K562 (cell line): ENCODE results near the gene SUMF1. TPM values are rescaled to one million over a fixed set of nuclear protein-coding genes. Genes with fewer than 3 reads are reported as not detected.

Source experiments
- ATAC-seq: fragments of 200-7000 bp; cut with Tn5 transposase; 3 replicates; pipeline ENCODE4 v1.9.1; 2020; ENCODE audit warnings: moderate library complexity
- BruUV-seq: library from RNA; stranded (reverse); fragments of 400-500 nt; replicated peaks from 2 replicates; lab custom pipeline; 2021; lab: Mats Ljungman, UMichigan
- CTCF ChIA-PET: fragments of 300-600 bp; formaldehyde crosslinking; extraction: SDS; loops from one replicate; lab custom pipeline; 2021; ENCODE audit warnings: low intra/inter-chr PET ratio; lab: Yijun Ruan, JAX
- POLR2A ChIA-PET: fragments of 300-600, 350-650 bp; sonication (Branson Sonifier 250); formaldehyde crosslinking; extraction: SDS; loops from one replicate; lab custom pipeline; 2021; ENCODE audit warnings: antibody characterized with exemption, inconsistent platforms; lab: Yijun Ruan, JAX
- DNase-seq, 4 experiments: peaks; one replicate each; pipeline versions ENCODE4 v3.0.0 to v3.0.0-alpha.2; 2011 to 2018; ENCODE audit warnings: low spot score in 3 of 4, mixed read lengths in 3 of 4; ENCODE audit errors: extremely low read depth in 1 of 4
- FAIRE-seq: peaks from 2 replicates; lab custom pipeline; 2011; peaks lifted over from hg19 to GRCh38; lab: Jason Lieb, UNC
- H2AFZ ChIP-seq: 2 replicates; pipeline ENCODE4 v1.6.0; 2011; ENCODE audit warnings: low read depth, low read length, control low read depth, inconsistent platforms
- H3K27ac ChIP-seq: fragments of 200-600 bp; 3 replicates; pipeline ENCODE4 v1.8.0; 2011; ENCODE audit warnings: low read depth, mild to moderate bottlenecking, control low read depth, inconsistent platforms, low read length, moderate library complexity, mixed read lengths; ENCODE audit errors: extremely low read depth
- H3K27me3 ChIP-seq, 2 experiments: fragments of 300-600 bp in 1 of 2; 2 replicates in 1 of 2; 3 replicates in 1 of 2; pipeline versions ENCODE4 v1.6.0 to v1.8.0; 2011; ENCODE audit warnings: inconsistent platforms in 2 of 2, low read length in 2 of 2, mild to moderate bottlenecking in 1 of 2, mixed read lengths in 1 of 2, moderate library complexity in 1 of 2; ENCODE audit not compliant: control insufficient read depth in 2 of 2, insufficient read depth in 2 of 2
- H3K36me3 ChIP-seq: fragments of 300-600 bp; 3 replicates; pipeline ENCODE4 v1.8.0; 2011; ENCODE audit warnings: mild to moderate bottlenecking, low read length, inconsistent platforms; ENCODE audit not compliant: control insufficient read depth, insufficient read depth
- H3K4me1 ChIP-seq, 2 experiments: fragments of 200-600 bp in 1 of 2; replicated peaks in 1 of 2; 2 replicates in 1 of 2; 3 replicates in 1 of 2; pipeline versions ENCODE4 v1.5.1 to v1.8.0; 2011; ENCODE audit warnings: inconsistent platforms in 2 of 2, low read length in 2 of 2, mild to moderate bottlenecking in 1 of 2, mixed read lengths in 1 of 2, moderate library complexity in 1 of 2; ENCODE audit not compliant: control insufficient read depth in 2 of 2, insufficient read depth in 2 of 2
- H3K4me2 ChIP-seq: 2 replicates; pipeline ENCODE4 v1.6.1; 2011; ENCODE audit warnings: low read length, control low read depth, inconsistent platforms, mixed read lengths; ENCODE audit not compliant: insufficient read depth
- H3K4me3 ChIP-seq: fragments of 200-600 bp; sonication (generic), shearing (Covaris generic); 2 replicates; pipeline ENCODE4 v1.5.1; 2016; ENCODE audit warnings: control low read depth, inconsistent platforms
- H3K79me2 ChIP-seq: fragments of 200-600 bp; 3 replicates; pipeline ENCODE4 v1.8.0; 2011; ENCODE audit warnings: low read length, inconsistent platforms; ENCODE audit not compliant: control insufficient read depth, insufficient read depth
- H3K9ac ChIP-seq, 2 experiments: 2 replicates each; pipeline versions ENCODE4 v1.6.0 to v1.6.1; 2011; ENCODE audit warnings: low read depth in 2 of 2, low read length in 2 of 2, control low read depth in 1 of 2, inconsistent platforms in 1 of 2, mild to moderate bottlenecking in 1 of 2, mixed read lengths in 1 of 2; ENCODE audit not compliant: insufficient read depth in 1 of 2
- H3K9me1 ChIP-seq: one replicate; pipeline ENCODE4 v1.6.0; 2011; ENCODE audit warnings: inconsistent platforms, mild to moderate bottlenecking, low read length, moderate library complexity; ENCODE audit not compliant: control insufficient read depth, insufficient read depth
- H3K9me3 ChIP-seq: replicated peaks from 2 replicates; pipeline ENCODE4 v1.5.1; 2011; ENCODE audit warnings: low read depth, low read length, inconsistent platforms; ENCODE audit not compliant: control insufficient read depth, insufficient read depth
- H4K20me1 ChIP-seq: replicated peaks from 2 replicates; pipeline ENCODE4 v1.6.1; 2011; ENCODE audit warnings: low read length, inconsistent platforms, mixed read lengths; ENCODE audit not compliant: control insufficient read depth, insufficient read depth
- ATF1 ChIP-seq, 2 experiments: fragments of 450-650 bp in 1 of 2; IDR thresholded peaks; 2 replicates each; pipeline ENCODE4 v1.6.1; 2016; ENCODE audit warnings: missing compliant biosample characterization in 1 of 2, missing genetic modification characterization in 1 of 2
- HNRNPH1 ChIP-seq: fragments of 200-400 bp; formaldehyde crosslinking; optimal IDR thresholded peaks from 2 replicates; pipeline ENCODE3; 2017; ENCODE audit warnings: low read depth, mild to moderate bottlenecking, low read length, moderate library complexity
- MTA3 ChIP-seq: fragments of 450-650 bp; formaldehyde crosslinking; IDR thresholded peaks from 2 replicates; pipeline ENCODE4 v1.6.1; 2017; ENCODE audit warnings: mild to moderate bottlenecking, borderline replicate concordance
- RBM25 ChIP-seq: fragments of 200-400 bp; formaldehyde crosslinking; IDR thresholded peaks from 2 replicates; pipeline ENCODE4 v1.6.1; 2018; ENCODE audit warnings: low read length, low read depth, moderate library complexity; ENCODE audit not compliant: severe bottlenecking
- RUNX1 ChIP-seq: sonication (generic); IDR thresholded peaks from 2 replicates; pipeline ENCODE4 v1.6.1; 2016; ENCODE audit warnings: antibody characterized with exemption, low read depth
- ZNF584 ChIP-seq: fragments of 200-800 bp; sonication (Bioruptor generic); IDR thresholded peaks from 2 replicates; pipeline ENCODE4 v1.6.1; 2016; ENCODE audit warnings: low read depth, mild to moderate bottlenecking, missing genetic modification characterization, missing compliant biosample characterization
- ZNF75A ChIP-seq: fragments of 450-650 bp; formaldehyde crosslinking; IDR thresholded peaks from 2 replicates; pipeline ENCODE4 v1.4.0; 2020; ENCODE audit warnings: mild to moderate bottlenecking
- in situ Hi-C: fragments of 300-500 bp; cut with MboI; formaldehyde crosslinking; loops from 4 replicates; pipeline ENCODE4 v1.15.0; 2018; ENCODE audit warnings: inconsistent platforms, mixed read lengths
- intact Hi-C: fragments of 100-400 bp; cut with micrococcal nuclease; formaldehyde crosslinking; loops from 2 replicates; pipeline ENCODE4 v1.14.2; 2022
- polyA plus RNA-seq, 8 experiments: library from polyadenylated mRNA; depleted of rRNA in 4 of 8; stranded (reverse) in 5 of 8; unstranded in 3 of 8; fragments of >200 nt; fragmentation: Nextera tagmentation in 2 of 8; fragmentation: Illumina TruSeq in 1 of 8; extraction: Ambion mirVana in 2 of 8; extraction: Trizol in 1 of 8; gene quantifications; 2 replicates each; pipeline versions ENCODE4 v1.2.1 to v1.2.3, GENCODE V29; 2011 to 2014; ENCODE audit warnings: inconsistent platforms in 1 of 8, missing spikeins in 1 of 8
- total RNA-seq, 7 experiments: library from RNA; depleted of rRNA in 6 of 7; stranded (reverse); fragments of >200 nt in 6 of 7; fragmentation: Illumina TruSeq in 2 of 7; extraction: Trizol in 2 of 7; gene quantifications; 2 replicates each; pipeline versions ENCODE4 v1.2.1 to v1.2.3, GENCODE V29; 2011 to 2021; ENCODE audit warnings: low replicate concordance in 1 of 7
- TF ChIP-seq, protein P1 (sequence below): fragments of 250-450 bp; sonication (Bioruptor Pico); IDR thresholded peaks from 2 replicates; pipeline ENCODE4 v1.8.0; 2022; ENCODE audit warnings: moderate library complexity, mild to moderate bottlenecking, inconsistent platforms
- TF ChIP-seq, protein P2 (sequence below): fragments of 450-650 bp; IDR thresholded peaks from one replicate; pipeline ENCODE4 v1.6.1; 2018; ENCODE audit warnings: mild to moderate bottlenecking, moderate library complexity; ENCODE audit not compliant: partially characterized antibody
- TF ChIP-seq, protein P3 (sequence below): fragments of 450-650 bp; IDR thresholded peaks from 2 replicates; pipeline ENCODE4 v1.6.1; 2016; ENCODE audit warnings: low read depth, mild to moderate bottlenecking, moderate library complexity
- TF ChIP-seq, protein P4 (sequence below): fragments of 200-800 bp; sonication (Bioruptor generic); IDR thresholded peaks from 2 replicates; pipeline ENCODE4 v1.6.1; 2017; ENCODE audit warnings: missing genetic modification characterization, missing compliant biosample characterization
- TF ChIP-seq, protein P5 (sequence below): fragments of 450-650 bp; IDR thresholded peaks from 2 replicates; pipeline ENCODE4 v1.6.1; 2017; ENCODE audit warnings: antibody characterized with exemption
- TF ChIP-seq, protein P6 (sequence below): fragments of 250-450 bp; sonication (Bioruptor Pico); IDR thresholded peaks from 2 replicates; pipeline ENCODE4 v1.4.0; 2020; ENCODE audit warnings: mild to moderate bottlenecking

The SUMF1 gene
- total and polyA plus RNA-seq, 9 of the 15 experiments (the other 6 are each of a cell fraction or from before 2014, with no cell fraction given) = 1.3 to 7.4 (median 4.2) TPM

DNA sequence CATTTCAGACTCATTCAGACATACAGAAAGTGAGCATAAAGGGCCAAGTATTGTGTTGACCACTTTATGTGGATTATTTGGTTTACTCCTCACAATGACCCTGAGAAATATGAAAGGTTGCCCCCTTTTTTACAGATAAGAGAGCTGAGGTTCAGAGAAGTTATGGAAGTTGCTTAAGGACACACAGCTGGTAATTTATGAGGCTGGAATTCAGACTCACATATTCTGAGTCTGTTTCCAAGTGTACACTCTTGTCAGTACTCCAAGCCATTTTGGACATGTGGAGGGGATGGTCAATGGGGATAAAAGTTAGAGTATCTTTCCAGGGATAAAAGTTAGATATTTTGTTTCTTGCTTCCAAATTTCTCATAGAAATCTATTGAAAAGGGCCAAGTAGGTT is 42.0 kb upstream of the SUMF1 start:
- no peak for DNase-seq
- in situ Hi-C loops = no loop called here
- BruUV-seq = no TSS peak
- Histone ChIP-seq H3K9me1 (no peaks in the 10 kb centered on the region), H3K9me3 (no peaks in the 10 kb centered on the region), H3K27ac (no peak overlapping the region), H3K27me3 (no peaks in the 10 kb centered on the region), H3K4me3 (no peak overlapping the region), H2AFZ (no peak overlapping the region), H3K4me2 (no peak overlapping the region), H3K9ac (no peak overlapping the region), H3K36me3 (no peaks in the 10 kb centered on the region), H3K79me2 (peaks cover 11% of the 10 kb centered on the region; the same call in 1 of the 3 replicates), H4K20me1 (no peaks in the 10 kb centered on the region; the same call in 1 of the 2 replicates), H3K4me1 (peaks cover 18 to 59% of the 10 kb centered on the region in 2 experiments)
- no peak for ATAC-seq
- ChIA-PET CTCF (no interaction called here), POLR2A (interaction anchor here (0.6 to 10.9 kb wide), 7 partner anchors 8 to 316 kb away, joined by 3 to 220 read pairs (median 10); partner anchors contain the start of gene ITPR1)
- FAIRE-seq = no peak
- intact Hi-C loops = no loop called here
- TF ChIP-seq, protein P1, sequence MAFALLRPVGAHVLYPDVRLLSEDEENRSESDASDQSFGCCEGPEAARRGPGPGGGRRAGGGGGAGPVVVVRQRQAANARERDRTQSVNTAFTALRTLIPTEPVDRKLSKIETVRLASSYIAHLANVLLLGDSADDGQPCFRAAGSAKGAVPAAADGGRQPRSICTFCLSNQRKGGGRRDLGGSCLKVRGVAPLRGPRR (CRISPR knock-in tag) = no peak
- TF ChIP-seq, protein P2, sequence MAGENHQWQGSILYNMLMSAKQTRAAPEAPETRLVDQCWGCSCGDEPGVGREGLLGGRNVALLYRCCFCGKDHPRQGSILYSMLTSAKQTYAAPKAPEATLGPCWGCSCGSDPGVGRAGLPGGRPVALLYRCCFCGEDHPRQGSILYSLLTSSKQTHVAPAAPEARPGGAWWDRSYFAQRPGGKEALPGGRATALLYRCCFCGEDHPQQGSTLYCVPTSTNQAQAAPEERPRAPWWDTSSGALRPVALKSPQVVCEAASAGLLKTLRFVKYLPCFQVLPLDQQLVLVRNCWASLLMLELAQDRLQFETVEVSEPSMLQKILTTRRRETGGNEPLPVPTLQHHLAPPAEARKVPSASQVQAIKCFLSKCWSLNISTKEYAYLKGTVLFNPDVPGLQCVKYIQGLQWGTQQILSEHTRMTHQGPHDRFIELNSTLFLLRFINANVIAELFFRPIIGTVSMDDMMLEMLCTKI = no peak
- TF ChIP-seq, protein P3, sequence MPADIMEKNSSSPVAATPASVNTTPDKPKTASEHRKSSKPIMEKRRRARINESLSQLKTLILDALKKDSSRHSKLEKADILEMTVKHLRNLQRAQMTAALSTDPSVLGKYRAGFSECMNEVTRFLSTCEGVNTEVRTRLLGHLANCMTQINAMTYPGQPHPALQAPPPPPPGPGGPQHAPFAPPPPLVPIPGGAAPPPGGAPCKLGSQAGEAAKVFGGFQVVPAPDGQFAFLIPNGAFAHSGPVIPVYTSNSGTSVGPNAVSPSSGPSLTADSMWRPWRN = no peak
- no peak for TF ChIP-seq HNRNPH1
- TF ChIP-seq RUNX1 = no peak
- no peak for TF ChIP-seq MTA3
- TF ChIP-seq, protein P4, sequence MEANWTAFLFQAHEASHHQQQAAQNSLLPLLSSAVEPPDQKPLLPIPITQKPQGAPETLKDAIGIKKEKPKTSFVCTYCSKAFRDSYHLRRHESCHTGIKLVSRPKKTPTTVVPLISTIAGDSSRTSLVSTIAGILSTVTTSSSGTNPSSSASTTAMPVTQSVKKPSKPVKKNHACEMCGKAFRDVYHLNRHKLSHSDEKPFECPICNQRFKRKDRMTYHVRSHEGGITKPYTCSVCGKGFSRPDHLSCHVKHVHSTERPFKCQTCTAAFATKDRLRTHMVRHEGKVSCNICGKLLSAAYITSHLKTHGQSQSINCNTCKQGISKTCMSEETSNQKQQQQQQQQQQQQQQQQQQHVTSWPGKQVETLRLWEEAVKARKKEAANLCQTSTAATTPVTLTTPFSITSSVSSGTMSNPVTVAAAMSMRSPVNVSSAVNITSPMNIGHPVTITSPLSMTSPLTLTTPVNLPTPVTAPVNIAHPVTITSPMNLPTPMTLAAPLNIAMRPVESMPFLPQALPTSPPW (CRISPR knock-in tag) = no peak
- peak; percentile 94 for TF ChIP-seq RBM25
- no peak for TF ChIP-seq ZNF584 (CRISPR knock-in tag)
- TF ChIP-seq, protein P5, sequence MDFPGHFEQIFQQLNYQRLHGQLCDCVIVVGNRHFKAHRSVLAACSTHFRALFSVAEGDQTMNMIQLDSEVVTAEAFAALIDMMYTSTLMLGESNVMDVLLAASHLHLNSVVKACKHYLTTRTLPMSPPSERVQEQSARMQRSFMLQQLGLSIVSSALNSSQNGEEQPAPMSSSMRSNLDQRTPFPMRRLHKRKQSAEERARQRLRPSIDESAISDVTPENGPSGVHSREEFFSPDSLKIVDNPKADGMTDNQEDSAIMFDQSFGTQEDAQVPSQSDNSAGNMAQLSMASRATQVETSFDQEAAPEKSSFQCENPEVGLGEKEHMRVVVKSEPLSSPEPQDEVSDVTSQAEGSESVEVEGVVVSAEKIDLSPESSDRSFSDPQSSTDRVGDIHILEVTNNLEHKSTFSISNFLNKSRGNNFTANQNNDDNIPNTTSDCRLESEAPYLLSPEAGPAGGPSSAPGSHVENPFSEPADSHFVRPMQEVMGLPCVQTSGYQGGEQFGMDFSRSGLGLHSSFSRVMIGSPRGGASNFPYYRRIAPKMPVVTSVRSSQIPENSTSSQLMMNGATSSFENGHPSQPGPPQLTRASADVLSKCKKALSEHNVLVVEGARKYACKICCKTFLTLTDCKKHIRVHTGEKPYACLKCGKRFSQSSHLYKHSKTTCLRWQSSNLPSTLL = no peak
- TF ChIP-seq ZNF75A (CRISPR knock-in tag) = no peak
- TF ChIP-seq ATF1 (CRISPR knock-in tag; IDR thresholded peaks at IDR 0.05) = no peak
- no peak for TF ChIP-seq ATF1 (tag; IDR thresholded peaks at IDR 0.05)
- TF ChIP-seq, protein P6, sequence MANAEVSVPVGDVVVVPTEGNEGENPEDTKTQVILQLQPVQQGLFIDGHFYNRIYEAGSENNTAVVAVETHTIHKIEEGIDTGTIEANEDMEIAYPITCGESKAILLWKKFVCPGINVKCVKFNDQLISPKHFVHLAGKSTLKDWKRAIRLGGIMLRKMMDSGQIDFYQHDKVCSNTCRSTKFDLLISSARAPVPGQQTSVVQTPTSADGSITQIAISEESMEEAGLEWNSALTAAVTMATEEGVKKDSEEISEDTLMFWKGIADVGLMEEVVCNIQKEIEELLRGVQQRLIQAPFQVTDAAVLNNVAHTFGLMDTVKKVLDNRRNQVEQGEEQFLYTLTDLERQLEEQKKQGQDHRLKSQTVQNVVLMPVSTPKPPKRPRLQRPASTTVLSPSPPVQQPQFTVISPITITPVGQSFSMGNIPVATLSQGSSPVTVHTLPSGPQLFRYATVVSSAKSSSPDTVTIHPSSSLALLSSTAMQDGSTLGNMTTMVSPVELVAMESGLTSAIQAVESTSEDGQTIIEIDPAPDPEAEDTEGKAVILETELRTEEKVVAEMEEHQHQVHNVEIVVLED = no peak
